NCI-H748 (cell line): ENCODE data around the gene GPC6.

ENCODE experiments used
- DNase-seq: peaks from one replicate; lab custom pipeline; 2025; ENCODE audit not compliant: unreplicated experiment; lab: John Stamatoyannopoulos, UW

The GPC6 gene

DNA sequence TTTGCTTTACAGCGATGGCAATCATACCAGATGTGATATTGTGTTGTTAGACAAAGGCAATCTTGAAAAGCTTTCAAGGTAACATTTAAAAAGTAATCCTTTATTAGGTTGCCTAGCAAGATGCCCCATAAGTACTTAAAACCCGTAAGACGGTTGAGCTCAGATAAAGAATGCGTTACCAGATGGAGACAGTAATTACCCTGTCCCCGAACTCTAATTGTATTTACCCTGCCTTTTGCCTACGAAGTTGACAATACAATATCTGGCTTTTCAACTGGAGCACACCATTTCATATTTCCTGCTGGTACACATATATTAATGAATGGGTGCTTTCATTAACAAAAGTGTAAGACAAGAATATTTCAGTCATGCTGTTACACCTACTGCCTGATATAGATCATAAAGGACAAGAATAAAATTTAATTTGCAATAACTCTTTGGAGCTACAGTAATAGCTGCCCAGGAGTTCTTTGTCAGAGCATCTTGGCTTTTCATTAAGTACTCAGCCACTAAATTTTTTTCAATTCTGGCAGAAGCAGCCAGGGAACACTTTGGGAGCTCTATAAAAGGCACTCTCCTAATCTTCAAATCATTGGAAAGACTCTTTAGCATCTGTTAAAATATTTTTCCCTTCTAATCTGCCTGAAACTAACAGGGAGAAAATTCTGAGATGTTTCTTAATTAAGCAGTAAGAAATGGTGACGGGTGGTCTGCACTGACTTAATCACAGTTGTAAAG lies 1189.1 kb downstream of the GPC6 start:
- peak; percentile 97 for DNase-seq

DNA sequence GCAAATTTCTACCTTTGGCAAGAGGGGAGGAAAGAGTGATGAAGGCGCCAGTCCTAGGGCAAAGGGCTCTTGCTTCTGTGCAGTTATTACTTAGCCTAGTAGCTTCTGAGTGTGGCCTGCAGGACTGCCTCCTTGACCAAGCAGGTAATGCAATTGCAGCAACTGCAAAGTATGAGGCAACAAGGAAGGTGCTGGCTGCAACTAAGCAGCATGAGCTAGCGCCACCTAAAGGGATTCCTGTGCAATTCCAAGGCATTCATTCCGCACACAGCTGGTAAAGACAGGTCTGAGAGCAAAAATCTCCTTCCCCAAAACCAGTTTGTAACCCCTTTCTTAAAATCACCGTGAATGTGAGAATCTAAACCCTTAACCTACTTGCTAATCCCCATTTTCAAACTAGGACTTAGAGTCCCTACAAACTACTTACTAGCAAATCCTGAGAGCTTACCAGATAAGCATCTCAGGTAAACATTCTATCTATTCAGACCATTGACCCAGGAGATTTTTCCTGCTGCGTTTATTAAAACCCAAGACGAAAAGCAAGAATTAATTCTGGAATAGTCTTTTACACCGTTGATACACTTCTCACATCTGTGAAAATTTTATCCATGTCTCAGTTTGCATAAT lies 1190.0 kb downstream of the GPC6 start:
- peak; percentile 93 for DNase-seq

DNA sequence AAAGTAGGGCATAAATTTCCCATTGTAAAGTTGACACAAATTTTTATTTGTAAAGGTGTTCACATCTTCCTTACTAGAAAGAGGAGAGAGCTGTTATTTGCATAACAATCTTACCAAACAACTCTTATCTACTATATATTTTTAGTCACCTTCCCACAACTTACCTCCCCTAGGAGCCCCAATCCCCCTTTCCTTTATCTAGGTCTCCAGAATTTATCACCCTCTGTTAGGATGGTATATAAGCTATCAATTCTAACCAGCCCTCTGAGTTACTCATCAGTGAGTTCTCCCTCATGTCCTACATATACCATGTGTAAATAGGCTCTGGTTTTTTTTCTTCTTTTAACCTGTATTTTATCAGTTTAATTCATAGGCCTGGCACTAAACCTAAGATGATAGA lies 1190.7 kb downstream of the GPC6 start:
- DNase-seq: no peak

DNA sequence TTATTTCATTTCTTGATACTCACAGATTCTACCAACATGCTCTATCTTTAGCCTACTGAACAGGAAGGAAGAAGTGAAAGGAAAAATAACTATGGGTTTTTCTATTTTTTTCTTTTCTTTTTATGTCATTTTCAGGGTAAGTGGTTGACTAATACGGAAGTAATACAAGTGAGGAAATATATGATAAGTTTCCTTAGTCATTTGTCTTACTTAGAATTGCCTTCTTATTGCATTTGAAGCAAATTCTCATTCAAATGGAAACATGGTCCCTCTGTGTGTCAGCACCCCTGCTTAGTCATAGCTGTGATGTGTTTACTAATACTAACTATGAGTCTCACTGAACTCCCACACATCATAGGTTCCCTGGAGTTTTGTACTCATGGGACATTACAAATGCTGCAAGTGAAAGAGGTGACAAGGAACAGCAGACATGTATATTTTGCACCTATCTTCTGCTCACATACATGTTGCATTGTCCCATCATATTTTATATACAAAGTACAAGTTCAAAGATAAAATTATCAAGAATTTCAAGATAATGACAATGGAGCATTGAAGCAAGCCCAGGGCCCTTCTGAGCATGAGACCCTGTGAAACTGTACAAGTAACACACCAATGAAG lies 1192.8 kb downstream of the GPC6 start:
- no peak for DNase-seq

DNA sequence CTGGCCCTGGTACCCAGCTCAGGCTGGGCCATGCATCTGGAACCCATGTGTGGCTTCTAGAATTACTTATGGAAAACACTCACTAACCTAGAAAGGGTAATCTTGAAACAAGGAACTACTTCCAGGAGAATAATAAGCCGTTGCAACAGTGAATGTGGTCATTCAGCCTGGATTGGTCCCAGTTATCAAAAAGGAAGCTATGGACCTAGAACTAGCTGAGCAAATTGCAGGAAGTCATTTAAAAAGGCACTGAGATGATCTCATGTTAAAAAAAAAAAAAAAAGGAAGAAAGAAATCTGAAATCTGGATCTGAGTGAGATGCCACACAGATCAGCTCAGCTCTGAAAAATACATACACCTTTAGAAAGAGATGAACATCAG lies 1193.3 kb downstream of the GPC6 start:
- DNase-seq: no peak

DNA sequence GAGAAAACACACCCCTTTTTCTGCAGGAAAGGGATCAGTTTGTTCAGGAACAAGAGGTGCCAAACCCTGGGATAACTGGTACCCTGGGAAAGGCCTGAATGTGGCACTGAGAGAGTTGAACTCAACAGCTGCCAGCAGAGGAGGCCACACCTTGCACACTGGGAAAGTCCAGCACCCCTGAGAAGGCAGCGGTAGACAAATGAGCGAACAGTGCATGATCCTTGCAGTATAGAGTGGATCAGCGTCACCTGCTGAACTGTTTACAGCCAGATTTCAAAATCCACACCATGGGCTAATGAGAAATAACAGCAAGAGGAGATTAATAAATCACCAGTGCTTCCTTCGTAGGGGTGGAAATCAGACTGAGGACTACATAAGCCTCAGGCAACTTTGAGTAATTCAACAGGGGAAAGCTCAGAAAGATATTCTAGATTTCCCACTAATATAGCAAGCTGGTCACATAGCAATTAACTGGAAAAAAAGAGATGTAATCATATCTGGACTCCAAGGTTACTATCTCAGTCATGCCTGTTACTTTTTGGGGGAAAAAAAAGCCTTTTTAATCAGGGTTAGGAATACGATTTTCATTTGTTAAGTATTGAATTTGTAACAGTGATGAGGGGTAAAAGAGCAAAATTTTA lies 1200.8 kb downstream of the GPC6 start:
- DNase-seq: peak; percentile 62

DNA sequence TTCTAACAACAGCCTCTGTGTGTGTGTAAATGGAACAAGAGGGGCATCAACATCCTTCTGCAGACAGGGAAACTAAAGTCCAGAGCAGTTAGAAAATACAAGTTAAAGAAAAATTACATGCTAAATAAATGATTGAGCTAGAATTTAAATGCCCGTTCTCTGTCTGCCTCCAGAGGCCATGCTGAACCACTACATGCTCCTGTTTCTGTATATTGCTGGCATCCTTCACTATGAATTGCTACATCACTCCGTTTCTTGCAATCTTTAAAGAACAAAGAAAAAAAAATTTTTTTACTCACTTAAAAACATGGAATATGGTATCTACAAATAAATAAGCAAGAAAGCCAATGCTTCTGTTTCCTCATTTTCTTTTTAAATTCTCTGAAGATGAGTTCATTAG lies 1205.0 kb downstream of the GPC6 start:
- no peak for DNase-seq

DNA sequence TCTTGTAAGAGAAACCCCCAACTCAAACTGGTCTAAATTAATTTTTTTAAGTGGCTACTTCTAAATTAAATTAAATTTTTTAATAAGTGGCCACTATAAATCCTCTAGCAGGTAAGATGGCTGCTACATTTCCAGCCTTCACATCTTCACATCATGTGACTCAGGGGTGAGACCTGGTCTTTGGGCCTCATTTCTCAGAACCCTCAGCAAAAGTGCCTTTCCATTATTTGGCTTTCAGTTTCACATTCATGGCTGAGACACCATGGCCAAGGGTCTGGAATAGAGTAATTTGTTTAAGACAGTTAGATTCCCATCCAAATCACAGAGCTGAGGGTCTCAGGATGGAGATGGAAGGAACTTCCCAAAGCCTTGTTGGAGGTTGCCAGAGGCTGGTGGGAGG lies 1205.4 kb downstream of the GPC6 start:
- DNase-seq: no peak

DNA sequence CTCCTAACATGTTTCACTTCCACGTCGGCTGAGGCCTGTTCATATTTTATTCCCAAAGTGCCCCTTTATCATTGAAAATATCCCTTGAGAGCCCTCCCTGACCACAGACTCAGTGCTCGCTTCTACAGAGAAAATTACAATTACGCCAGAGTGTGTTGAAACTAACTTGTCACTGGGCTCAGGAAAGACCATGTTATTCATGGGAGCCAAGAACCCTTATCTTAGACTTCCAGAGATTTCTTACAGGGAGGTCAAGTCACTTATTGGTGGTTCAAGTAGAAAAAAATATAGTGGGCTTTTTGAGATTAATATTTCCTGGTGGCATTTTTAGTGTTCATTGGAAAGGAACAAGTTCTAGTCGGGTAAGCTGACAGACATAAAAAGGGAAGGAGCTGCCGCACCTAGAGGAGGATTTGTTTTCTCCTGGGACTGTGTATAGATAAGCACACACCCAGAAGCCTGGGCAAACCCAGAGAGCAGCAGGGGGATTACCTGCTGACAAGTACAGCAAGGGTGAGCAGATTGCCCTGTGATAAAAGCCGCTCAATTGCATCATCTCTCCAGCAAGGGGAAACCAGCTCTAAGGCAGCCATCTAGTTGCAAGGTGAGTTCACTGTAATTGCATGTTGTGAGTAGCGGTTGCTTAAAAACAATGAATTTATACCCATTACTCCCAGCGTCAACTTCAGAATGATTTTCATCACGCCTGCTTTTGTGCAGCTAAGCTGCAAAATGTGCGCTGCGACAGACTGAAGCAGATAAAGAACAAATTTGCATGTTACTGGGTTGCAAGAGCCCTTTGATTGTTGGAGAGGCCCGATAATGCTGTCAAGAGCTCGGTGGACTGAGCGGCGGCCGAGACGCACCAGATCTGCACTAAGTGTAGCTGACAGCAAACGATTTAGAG lies 1206.7 kb downstream of the GPC6 start:
- peak; percentile 85 for DNase-seq

DNA sequence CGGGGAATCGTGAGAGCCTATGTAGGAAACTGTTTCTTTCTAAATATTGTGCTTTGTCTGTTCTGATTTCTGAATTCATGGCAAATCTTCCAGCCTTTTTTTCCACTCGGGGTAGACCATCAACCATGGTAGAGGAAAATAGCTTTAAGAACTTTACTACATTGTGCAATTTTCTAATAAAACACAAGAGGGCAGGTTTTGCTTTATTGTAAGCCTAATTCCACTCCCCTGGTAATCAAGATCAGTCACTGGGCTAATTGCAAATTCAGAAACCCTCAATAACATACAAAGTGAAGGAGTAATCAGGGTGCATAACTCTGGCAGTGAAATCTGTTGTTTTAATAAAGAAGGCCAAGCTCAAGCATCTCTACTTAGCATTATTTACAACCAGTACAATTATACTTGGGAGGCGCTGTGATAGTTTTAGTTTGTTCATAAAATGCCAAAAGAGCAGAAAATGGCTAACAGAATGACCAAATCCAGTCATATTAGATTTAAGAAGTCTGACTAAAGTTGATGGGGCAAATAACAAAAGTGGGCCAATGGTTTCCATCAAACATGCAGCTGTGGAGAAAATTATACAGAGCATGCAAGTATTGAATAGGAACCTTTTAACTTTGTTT lies 1209.1 kb downstream of the GPC6 start:
- DNase-seq: peak; percentile 81

DNA sequence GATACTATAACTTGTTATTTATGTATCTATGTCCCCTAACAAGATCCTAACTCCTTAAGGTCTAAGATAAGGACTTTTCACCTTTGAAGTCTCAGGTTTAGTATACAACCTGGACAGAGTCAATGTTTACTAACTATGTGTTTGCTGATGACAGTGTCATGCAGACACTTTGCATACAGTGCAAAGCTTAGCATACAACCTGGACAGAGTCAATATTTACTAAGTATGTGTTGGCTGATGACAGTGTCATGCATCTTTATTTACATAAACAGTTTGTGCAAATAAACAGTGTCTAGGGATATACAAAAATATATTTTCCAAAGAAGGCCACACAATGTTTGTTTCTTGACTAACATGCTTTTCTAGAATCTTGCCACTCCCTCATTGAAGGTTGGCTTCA lies 1218.2 kb downstream of the GPC6 start:
- DNase-seq: no peak

DNA sequence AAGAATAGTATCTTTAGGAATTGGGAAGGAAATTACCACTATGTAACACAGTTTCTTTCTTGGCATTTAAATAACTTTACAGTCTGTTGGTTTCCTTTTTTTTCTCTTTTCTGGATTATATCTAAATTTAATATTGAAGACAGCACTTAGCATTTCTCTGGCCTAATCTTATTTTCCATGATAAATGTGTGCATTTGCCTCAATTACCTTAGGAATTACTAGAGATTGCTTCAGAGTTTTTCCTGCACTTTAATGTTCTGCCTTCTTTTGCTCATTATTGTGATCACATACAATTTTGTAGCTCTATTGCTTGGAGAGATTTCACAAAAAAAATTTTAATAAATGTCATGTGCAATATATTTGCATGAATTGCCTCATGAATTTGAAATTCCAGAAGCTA lies 1227.7 kb downstream of the GPC6 start:
- no peak for DNase-seq

DNA sequence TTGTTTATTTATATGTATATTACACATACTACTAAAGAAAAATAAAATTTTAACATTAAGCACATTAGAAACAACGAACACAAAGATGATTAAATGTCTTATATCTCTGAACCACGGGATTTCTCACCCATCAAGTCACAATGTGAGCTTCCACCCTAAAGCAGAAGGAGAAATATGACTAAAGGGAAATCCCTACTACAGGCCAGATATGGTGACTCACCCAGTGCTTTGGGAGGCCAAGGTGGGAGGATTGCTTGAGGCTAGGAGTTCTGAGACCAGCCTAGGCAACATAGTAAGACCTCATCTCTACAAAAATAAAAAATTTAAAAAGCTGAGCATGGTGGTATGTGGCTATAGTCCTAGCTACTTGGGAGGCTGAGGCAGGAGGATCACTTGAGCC lies 1228.3 kb downstream of the GPC6 start:
- no peak for DNase-seq

DNA sequence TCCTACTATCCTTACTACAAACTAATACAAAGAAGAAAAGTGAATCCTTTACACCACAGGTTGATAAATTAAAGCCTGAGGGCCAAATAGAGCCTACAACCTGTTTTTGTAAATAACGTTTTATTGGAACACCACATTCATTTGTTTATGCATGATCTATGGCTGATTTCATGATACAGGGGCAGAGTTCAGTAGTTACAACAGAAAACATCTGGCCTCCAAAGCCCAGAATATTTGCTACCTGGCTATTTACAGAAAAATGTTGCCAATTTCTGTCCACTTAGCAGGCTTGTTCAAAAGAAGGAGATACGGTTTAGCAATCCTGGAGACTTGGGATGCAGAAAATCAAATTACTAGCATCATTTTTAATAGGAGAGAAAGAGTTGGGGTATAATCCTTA lies 1228.8 kb downstream of the GPC6 start:
- no peak for DNase-seq
